Measurements from ENCODE around the gene EGLN1.

The EGLN1 gene

DNA sequence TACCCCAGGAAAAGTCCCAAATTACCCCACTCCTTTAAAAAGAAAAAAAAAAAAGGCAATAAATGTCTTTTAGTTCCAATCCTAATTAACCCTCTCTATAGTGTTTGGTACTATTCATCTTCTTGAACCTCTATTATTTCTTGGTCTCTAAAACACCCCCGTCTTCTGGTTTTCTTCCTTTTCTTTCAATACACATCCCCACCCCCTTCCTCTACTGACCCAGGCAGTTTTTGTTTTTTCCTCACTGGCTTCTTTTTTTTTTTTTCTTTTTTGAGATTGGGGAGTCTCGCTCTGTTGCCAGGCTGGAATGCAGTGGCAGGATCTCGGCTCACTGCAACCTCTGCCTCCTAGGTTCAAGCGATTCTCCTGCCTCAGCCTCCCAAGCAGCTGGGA is 26.1 kb downstream of the EGLN1 start:
- TF ChIP-seq, protein P1, sequence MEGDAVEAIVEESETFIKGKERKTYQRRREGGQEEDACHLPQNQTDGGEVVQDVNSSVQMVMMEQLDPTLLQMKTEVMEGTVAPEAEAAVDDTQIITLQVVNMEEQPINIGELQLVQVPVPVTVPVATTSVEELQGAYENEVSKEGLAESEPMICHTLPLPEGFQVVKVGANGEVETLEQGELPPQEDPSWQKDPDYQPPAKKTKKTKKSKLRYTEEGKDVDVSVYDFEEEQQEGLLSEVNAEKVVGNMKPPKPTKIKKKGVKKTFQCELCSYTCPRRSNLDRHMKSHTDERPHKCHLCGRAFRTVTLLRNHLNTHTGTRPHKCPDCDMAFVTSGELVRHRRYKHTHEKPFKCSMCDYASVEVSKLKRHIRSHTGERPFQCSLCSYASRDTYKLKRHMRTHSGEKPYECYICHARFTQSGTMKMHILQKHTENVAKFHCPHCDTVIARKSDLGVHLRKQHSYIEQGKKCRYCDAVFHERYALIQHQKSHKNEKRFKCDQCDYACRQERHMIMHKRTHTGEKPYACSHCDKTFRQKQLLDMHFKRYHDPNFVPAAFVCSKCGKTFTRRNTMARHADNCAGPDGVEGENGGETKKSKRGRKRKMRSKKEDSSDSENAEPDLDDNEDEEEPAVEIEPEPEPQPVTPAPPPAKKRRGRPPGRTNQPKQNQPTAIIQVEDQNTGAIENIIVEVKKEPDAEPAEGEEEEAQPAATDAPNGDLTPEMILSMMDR (conservative IDR thresholded peaks at IDR 0.05; ENCODE audit: low read length), result no peak
- H3K4me3 ChIP-seq (ENCODE audit: low read length), result no peak overlapping the region
- DNase-seq (ENCODE audit: low read depth), result no peak

DNA sequence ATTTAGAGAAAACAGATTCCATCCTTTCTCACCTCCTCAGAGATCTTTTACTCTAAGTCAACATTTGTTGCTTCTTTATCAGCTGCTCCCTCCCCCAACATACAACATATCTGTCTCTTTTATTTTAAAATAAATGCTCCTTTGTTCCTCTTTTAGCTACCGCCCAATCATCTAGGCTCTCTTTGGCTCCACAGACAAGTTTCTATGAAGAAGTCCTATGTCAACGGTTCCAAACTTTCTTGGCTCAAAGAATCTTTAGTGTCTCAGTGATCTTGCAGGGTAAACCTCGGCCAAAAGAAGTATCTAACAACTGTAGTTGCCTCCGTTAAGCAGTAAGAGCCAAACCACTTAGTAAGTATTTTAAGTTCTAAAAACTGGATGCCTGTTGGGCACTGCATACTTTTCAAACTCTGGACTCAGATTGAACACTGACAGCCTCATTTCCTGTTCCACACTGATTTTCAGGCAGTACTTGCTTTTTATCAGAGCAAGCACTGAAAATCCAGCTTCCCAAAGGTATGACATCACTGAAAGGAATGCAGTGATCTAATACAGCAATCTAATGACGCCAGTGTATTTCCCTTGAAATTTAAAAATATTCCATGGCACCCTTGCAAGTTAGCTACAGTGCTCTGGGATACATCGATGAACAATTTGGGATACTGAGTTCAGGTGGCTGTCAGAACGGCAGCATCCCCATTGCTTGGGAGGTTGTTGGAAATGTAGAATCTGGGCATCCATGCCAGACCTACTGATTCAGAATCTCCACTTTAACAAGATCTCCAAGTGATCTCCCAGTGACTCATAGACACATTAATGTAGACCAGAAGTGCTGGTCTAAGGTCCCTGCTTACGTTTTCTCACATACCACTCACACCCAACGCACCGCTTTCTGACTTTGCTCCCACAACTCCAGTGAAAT is 26.8 kb downstream of the EGLN1 start:
- DNase-seq (ENCODE audit: low read depth), result peak; percentile 96
- TF ChIP-seq, protein P1 (conservative IDR thresholded peaks at IDR 0.05; ENCODE audit: low read length), result no peak
- peak overlapping the region; percentile 21; the same call in 1 of the 2 replicates for H3K4me3 ChIP-seq (ENCODE audit: low read length)

DNA sequence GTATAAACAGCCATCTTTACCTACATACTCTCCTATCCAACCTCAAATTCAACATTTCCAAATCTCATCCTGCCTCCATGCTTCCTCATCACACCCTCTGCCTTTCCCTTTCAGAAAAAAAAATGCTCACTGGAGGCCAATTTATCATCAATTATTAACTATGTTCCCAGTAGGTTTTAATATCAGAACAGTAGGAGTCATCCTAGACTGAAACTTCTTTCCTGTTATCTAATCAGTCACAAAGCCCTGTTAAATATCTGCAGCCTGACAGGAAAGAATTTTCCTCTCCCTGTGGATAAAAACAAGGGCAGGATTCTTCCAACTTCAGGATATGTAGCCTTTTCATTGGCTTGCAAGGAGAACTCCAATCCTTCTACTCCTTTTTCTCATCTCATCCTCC is 28.4 kb downstream of the EGLN1 start:
- TF ChIP-seq, protein P1 (conservative IDR thresholded peaks at IDR 0.05; ENCODE audit: low read length), result no peak

DNA sequence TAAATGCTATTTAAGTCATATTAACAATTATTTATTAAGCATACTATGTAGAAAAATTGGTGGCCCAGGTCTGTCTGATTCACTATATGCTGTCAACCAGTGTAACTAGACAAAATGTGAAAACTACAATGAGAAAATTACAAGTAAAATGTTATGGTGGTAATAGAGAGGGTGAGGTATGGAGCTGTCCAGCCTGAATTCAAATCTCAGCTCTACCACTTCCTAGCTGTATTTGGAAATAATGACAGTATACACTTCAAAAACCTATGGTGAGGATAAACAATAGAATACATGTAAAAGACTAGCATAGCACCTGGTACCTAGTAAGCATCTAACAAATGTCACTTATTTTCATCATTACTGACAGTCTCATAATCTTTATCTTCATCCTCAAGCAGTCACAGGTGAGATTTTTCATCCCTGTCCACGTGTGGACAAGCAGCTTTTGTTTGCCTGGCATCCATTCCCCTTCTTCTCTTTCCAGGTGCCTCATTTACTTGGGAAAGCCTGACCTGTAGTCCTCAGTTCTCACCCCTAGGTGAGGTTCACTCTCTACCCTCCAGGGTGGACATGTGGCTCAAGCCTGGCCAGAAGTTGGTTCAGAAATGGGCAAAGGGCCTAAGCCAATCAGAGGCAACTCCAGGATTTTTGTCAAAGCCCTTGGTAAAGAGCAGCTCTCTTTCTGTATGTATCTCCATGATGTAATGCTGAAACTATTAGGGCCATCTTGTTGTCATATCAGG is 29.5 kb downstream of the EGLN1 start:
- no peak overlapping the region for H3K4me3 ChIP-seq (ENCODE audit: low read length)
- TF ChIP-seq, protein P1 (conservative IDR thresholded peaks at IDR 0.05; ENCODE audit: low read length), result no peak
- no peak for DNase-seq (ENCODE audit: low read depth)

More for the DNA sequence above, 28.4 kb downstream of the EGLN1 start:
- no peak for DNase-seq (ENCODE audit: low read depth)
- H3K4me3 ChIP-seq (ENCODE audit: low read length), result no peak overlapping the region

DNA sequence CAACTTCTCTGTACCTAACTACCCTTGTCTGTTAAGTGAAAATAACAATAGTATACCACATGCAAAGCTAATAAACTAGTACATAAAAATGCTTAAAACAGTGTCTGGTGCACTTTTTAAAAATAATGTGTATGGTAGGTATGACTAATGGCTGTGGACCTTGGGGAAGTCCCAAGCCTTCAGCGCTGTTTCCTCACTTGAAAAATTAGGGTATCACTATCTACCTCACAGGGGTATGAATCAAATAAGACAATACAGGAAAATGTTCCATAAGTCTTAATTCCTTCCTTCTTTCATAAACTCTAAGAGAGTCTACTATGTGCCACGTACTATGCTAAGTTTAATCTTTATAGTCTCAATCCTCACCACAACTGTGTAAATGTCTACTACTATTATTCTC is 32.0 kb downstream of the EGLN1 start:
- TF ChIP-seq, protein P1 (conservative IDR thresholded peaks at IDR 0.05; ENCODE audit: low read length), result no peak
- peak; percentile 31 for DNase-seq (ENCODE audit: low read depth)
- no peak overlapping the region for H3K4me3 ChIP-seq (ENCODE audit: low read length)

DNA sequence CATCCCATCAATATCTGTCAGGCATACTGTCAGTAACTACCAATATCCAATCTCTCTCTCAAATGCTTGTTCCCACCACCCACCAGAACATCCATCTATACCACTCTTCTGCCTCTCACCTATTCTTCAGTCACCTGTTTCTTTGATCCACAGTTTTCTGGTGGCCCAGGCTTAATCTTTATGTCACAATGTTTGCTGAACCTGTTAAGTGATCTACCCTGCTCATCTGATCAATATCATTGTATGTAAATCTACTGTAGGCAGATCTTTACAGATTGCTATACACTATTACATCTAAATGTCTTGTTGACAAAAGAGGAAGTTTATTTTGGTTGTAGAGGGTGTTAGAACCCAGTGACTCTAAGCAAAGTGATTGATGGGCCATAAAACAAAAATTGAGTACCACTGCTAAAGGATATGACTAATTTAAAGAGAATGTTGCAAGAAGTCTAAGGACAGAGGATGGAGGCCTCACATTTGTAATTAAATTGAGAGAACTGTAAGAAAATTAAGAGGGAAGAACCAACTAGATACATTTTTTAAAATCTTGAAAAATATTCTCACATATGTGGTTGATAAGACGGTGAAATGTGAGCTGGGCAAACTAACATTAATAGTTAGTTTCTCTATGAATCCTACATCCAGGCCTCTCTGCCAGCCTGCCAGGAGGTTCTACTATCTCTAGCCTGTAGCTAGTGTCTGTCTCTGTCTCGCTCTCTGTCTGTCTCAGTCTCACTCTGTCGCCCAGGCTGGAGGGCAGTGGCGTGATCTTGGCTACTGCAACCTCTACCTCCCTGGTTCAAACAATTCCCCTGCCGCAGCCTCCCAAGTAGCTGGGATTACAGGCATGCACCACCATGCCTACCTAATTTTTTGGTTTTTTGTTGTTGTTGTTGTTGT is 34.1 kb downstream of the EGLN1 start:
- DNase-seq (ENCODE audit: low read depth), result peak; percentile 46
- no peak overlapping the region for H3K4me3 ChIP-seq (ENCODE audit: low read length)
- TF ChIP-seq, protein P1 (conservative IDR thresholded peaks at IDR 0.05; ENCODE audit: low read length), result no peak

Measured in AG10803 (cell line).